ENCODE measurements around the gene CDKAL1.

- TF ChIP-seq PHF8 (conservative IDR thresholded peaks at IDR 0.05; ENCODE audit: low read depth, low read length) (no peak), EP300 (IDR thresholded peaks at IDR 0.05; ENCODE audit: borderline replicate concordance in 1 of 2, low read depth in 2 of 2, low read length in 2 of 2) (no peak), MAFK (IDR thresholded peaks at IDR 0.05; ENCODE audit: low read depth, low read length) (no peak), ATF3 (IDR thresholded peaks at IDR 0.05; ENCODE audit: insufficient read depth, low read depth, low read length) (no peak), CTCF (IDR thresholded peaks at IDR 0.05; ENCODE audit: control extremely low read depth in 1 of 3, insufficient read depth in 1 of 3, low read depth in 1 of 3, low read length in 3 of 3) (no peak), USF2 (IDR thresholded peaks at IDR 0.05; ENCODE audit: low read length) (no peak), GTF2F1 (IDR thresholded peaks at IDR 0.05; ENCODE audit: borderline replicate concordance, low read depth, low read length) (no peak)
These were observed 36.8 kb upstream of the CDKAL1 start for GRCh38 chr6:20497216-20498040.

Measured in H1 (cell line).